ENCODE data around the gene CAMK2D. TPM values are rescaled to one million over a fixed set of nuclear protein-coding genes. Genes with fewer than 3 reads are reported as not detected.
A peak's percentile ranks its signal among the peaks of the same experiment; 100 is the strongest.

CAMK2D gene
- total RNA-seq, 1 experiment from 2014 or later: 165 TPM

- Histone ChIP-seq H3K9ac (ENCODE audit: low read length) (no peak overlapping the region), H3K27me3 (ENCODE audit: low read length) (no peaks in the 10 kb centered on the region), H3K4me1 (ENCODE audit: low read length) (peaks cover 31% of the 10 kb centered on the region), H3K9me3 (ENCODE audit: low read length) (no peaks in the 10 kb centered on the region), H3K4me2 (ENCODE audit: low read depth, low read length, poor library complexity, severe bottlenecking) (peak overlapping the region; percentile 19), H3K9me2 (replicated peaks; ENCODE audit: insufficient read depth, low read length) (no peaks in the 10 kb centered on the region), H4K20me1 (ENCODE audit: insufficient read depth, low read depth, low read length) (no peaks in the 10 kb centered on the region), H3K27ac (ENCODE audit: low read length) (no peak overlapping the region), H2AFZ (ENCODE audit: low read length) (no peak overlapping the region), H3K4me3 (ENCODE audit: low read length) (no peak overlapping the region), H3K79me2 (ENCODE audit: low read length) (no peaks in the 10 kb centered on the region), H3K36me3 (ENCODE audit: insufficient read depth, low read length) (peaks cover 53% of the 10 kb centered on the region)
- peak; percentile 68 for DNase-seq
Measured at GRCh38 chr4:113452868-113453620, 308.5 kb downstream of the CAMK2D start.

DNA sequence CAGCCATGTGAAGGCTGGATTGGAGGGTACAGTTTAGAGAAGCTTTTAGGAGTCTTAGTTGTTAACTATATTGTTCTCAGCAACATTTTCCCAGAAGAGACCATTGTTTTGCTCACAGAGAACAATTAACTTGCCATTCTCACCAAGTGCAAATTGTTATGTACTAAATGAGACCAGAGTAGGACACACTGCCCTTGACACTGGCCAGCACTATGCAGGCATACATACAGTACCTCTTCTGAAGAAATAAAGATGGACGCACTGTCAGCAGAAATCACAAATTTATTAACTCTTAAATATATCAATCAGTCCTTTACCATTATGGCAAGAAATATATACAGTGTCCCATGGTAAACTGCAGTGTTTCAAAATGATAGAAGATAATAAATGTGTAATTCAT is 309.4 kb downstream of the CAMK2D start:
- Histone ChIP-seq H3K4me2 (ENCODE audit: low read depth, low read length, poor library complexity, severe bottlenecking) (no peak overlapping the region), H3K27ac (ENCODE audit: low read length) (no peak overlapping the region), H3K9ac (ENCODE audit: low read length) (no peak overlapping the region), H3K9me3 (ENCODE audit: low read length) (no peaks in the 10 kb centered on the region), H3K36me3 (ENCODE audit: insufficient read depth, low read length) (peaks cover 48% of the 10 kb centered on the region), H3K4me3 (ENCODE audit: low read length) (no peak overlapping the region), H3K9me2 (replicated peaks; ENCODE audit: insufficient read depth, low read length) (no peaks in the 10 kb centered on the region), H3K79me2 (ENCODE audit: low read length) (no peaks in the 10 kb centered on the region), H3K27me3 (ENCODE audit: low read length) (no peaks in the 10 kb centered on the region), H3K4me1 (ENCODE audit: low read length) (peaks cover 31% of the 10 kb centered on the region), H2AFZ (ENCODE audit: low read length) (no peak overlapping the region), H4K20me1 (ENCODE audit: insufficient read depth, low read depth, low read length) (no peaks in the 10 kb centered on the region)
- no peak for DNase-seq

DNA sequence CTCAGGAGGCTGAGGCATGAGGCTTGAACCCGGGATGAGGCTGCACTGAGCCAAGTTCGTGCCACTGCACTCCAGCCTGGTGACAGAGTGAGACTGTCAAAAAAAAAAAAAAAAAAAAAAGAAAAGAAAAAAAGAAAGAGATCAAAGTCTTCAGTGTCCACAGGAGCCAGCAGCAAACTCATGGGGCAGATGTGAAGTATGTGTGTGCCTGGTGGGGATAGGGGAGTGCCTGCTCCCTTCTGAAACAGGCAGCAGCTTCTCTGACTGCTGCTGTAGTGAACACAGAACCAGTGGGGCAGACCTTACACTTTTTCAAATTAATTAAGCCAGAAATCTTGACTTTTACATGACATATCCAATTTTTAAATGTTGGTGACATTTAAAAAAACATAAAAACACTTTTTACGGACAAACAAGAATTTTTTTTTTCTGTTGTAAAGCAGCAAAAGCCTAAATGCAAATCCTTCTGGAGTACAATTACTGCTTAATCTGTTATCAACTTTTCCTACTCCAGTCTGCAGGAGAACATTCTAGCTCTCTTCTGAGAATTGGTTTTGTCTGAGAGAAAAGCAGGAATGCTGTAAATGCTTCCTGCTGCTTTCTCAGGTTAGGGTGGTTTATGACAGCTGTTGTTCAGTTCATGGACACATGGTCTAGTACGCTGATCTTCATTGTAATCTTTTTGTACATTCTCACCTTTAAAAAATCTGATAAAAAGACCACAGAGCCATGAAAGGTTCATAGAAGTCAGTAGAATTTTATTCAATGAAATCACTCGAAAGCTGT is 311.1 kb downstream of the CAMK2D start:
- H4K20me1 ChIP-seq (ENCODE audit: insufficient read depth, low read depth, low read length): no peaks in the 10 kb centered on the region
- H3K4me1 ChIP-seq (ENCODE audit: low read length): peaks cover 25% of the 10 kb centered on the region
- DNase-seq: no peak
- no peaks in the 10 kb centered on the region for H3K79me2 ChIP-seq (ENCODE audit: low read length)
- H3K9me2 ChIP-seq (replicated peaks; ENCODE audit: insufficient read depth, low read length): no peaks in the 10 kb centered on the region
- no peak overlapping the region for H3K27ac ChIP-seq (ENCODE audit: low read length)
- H3K36me3 ChIP-seq (ENCODE audit: insufficient read depth, low read length): peaks cover 32% of the 10 kb centered on the region
- H3K9ac ChIP-seq (ENCODE audit: low read length): no peak overlapping the region
- H3K27me3 ChIP-seq (ENCODE audit: low read length): no peaks in the 10 kb centered on the region
- no peak overlapping the region for H3K4me3 ChIP-seq (ENCODE audit: low read length)
- no peak overlapping the region for H2AFZ ChIP-seq (ENCODE audit: low read length)
- no peak overlapping the region for H3K4me2 ChIP-seq (ENCODE audit: low read depth, low read length, poor library complexity, severe bottlenecking)
- H3K9me3 ChIP-seq (ENCODE audit: low read length): no peaks in the 10 kb centered on the region

- H3K79me2 ChIP-seq (ENCODE audit: low read length): no peaks in the 10 kb centered on the region
- H4K20me1 ChIP-seq (ENCODE audit: insufficient read depth, low read depth, low read length): no peaks in the 10 kb centered on the region
- H2AFZ ChIP-seq (ENCODE audit: low read length): no peak overlapping the region
- no peak overlapping the region for H3K4me3 ChIP-seq (ENCODE audit: low read length)
- peaks cover 22% of the 10 kb centered on the region for H3K36me3 ChIP-seq (ENCODE audit: insufficient read depth, low read length)
- H3K9me3 ChIP-seq (ENCODE audit: low read length): no peaks in the 10 kb centered on the region
- no peak overlapping the region for H3K9ac ChIP-seq (ENCODE audit: low read length)
- no peak overlapping the region for H3K4me2 ChIP-seq (ENCODE audit: low read depth, low read length, poor library complexity, severe bottlenecking)
- H3K9me2 ChIP-seq (replicated peaks; ENCODE audit: insufficient read depth, low read length): no peaks in the 10 kb centered on the region
- no peaks in the 10 kb centered on the region for H3K27me3 ChIP-seq (ENCODE audit: low read length)
- peaks cover 15% of the 10 kb centered on the region for H3K4me1 ChIP-seq (ENCODE audit: low read length)
- no peak overlapping the region for H3K27ac ChIP-seq (ENCODE audit: low read length)
- no peak for DNase-seq
Measured at GRCh38 chr4:113449410-113449974, 312.0 kb downstream of the CAMK2D start.

GRCh38 chr4:113447769-113448168 is 313.8 kb downstream of the CAMK2D start:
- DNase-seq: no peak
- H3K27ac ChIP-seq (ENCODE audit: low read length): no peak overlapping the region
- H3K79me2 ChIP-seq (ENCODE audit: low read length): no peaks in the 10 kb centered on the region
- no peaks in the 10 kb centered on the region for H3K27me3 ChIP-seq (ENCODE audit: low read length)
- no peaks in the 10 kb centered on the region for H3K9me2 ChIP-seq (replicated peaks; ENCODE audit: insufficient read depth, low read length)
- H3K4me1 ChIP-seq (ENCODE audit: low read length): no peaks in the 10 kb centered on the region
- H3K36me3 ChIP-seq (ENCODE audit: insufficient read depth, low read length): peaks cover 5% of the 10 kb centered on the region; the same call in 1 of the 2 replicates
- H2AFZ ChIP-seq (ENCODE audit: low read length): no peak overlapping the region
- H3K9me3 ChIP-seq (ENCODE audit: low read length): no peaks in the 10 kb centered on the region
- H4K20me1 ChIP-seq (ENCODE audit: insufficient read depth, low read depth, low read length): no peaks in the 10 kb centered on the region
- no peak overlapping the region for H3K9ac ChIP-seq (ENCODE audit: low read length)
- no peak overlapping the region for H3K4me2 ChIP-seq (ENCODE audit: low read depth, low read length, poor library complexity, severe bottlenecking)
- H3K4me3 ChIP-seq (ENCODE audit: low read length): no peak overlapping the region

DNA sequence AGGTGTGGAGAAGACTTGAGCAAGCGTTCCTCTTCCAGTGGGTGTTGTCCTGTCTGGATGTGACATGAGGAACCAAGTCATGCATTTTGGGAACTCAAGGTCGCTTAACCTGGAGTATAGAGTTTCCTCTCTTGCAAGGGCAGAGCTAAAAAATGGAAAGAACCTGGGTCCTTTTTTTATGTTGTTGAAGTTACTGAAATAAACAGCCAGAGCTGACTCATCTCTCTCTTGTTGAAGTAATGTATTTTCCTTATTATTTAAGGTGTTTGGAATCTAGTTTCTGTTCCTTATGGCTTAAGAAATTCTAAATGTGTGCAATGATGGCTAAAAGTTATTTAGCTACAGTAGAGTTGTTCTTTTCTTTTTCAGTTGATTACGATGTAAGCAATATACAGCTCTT is 314.5 kb downstream of the CAMK2D start:
- Histone ChIP-seq H3K79me2 (ENCODE audit: low read length) (no peaks in the 10 kb centered on the region), H3K9me2 (replicated peaks; ENCODE audit: insufficient read depth, low read length) (no peaks in the 10 kb centered on the region), H3K9ac (ENCODE audit: low read length) (no peak overlapping the region), H2AFZ (ENCODE audit: low read length) (no peak overlapping the region), H3K27ac (ENCODE audit: low read length) (no peak overlapping the region), H3K27me3 (ENCODE audit: low read length) (no peaks in the 10 kb centered on the region), H4K20me1 (ENCODE audit: insufficient read depth, low read depth, low read length) (no peaks in the 10 kb centered on the region), H3K4me1 (ENCODE audit: low read length) (no peaks in the 10 kb centered on the region), H3K36me3 (ENCODE audit: insufficient read depth, low read length) (peaks cover under 1% of the 10 kb centered on the region; the same call in 1 of the 2 replicates), H3K4me3 (ENCODE audit: low read length) (no peak overlapping the region), H3K9me3 (ENCODE audit: low read length) (no peaks in the 10 kb centered on the region), H3K4me2 (ENCODE audit: low read depth, low read length, poor library complexity, severe bottlenecking) (no peak overlapping the region)
- no peak for DNase-seq

- no peaks in the 10 kb centered on the region for H3K36me3 ChIP-seq (ENCODE audit: insufficient read depth, low read length)
- no peak overlapping the region for H3K4me2 ChIP-seq (ENCODE audit: low read depth, low read length, poor library complexity, severe bottlenecking)
- no peak overlapping the region for H3K9ac ChIP-seq (ENCODE audit: low read length)
- no peak for DNase-seq
- H3K9me3 ChIP-seq (ENCODE audit: low read length): no peaks in the 10 kb centered on the region
- H4K20me1 ChIP-seq (ENCODE audit: insufficient read depth, low read depth, low read length): no peaks in the 10 kb centered on the region
- H3K9me2 ChIP-seq (replicated peaks; ENCODE audit: insufficient read depth, low read length): no peaks in the 10 kb centered on the region
- H3K27me3 ChIP-seq (ENCODE audit: low read length): no peaks in the 10 kb centered on the region
- no peak overlapping the region for H3K27ac ChIP-seq (ENCODE audit: low read length)
- H3K79me2 ChIP-seq (ENCODE audit: low read length): no peaks in the 10 kb centered on the region
- no peak overlapping the region for H3K4me3 ChIP-seq (ENCODE audit: low read length)
- H2AFZ ChIP-seq (ENCODE audit: low read length): no peak overlapping the region
- no peaks in the 10 kb centered on the region for H3K4me1 ChIP-seq (ENCODE audit: low read length)
Measured at GRCh38 chr4:113446019-113446418, 315.5 kb downstream of the CAMK2D start.

DNA sequence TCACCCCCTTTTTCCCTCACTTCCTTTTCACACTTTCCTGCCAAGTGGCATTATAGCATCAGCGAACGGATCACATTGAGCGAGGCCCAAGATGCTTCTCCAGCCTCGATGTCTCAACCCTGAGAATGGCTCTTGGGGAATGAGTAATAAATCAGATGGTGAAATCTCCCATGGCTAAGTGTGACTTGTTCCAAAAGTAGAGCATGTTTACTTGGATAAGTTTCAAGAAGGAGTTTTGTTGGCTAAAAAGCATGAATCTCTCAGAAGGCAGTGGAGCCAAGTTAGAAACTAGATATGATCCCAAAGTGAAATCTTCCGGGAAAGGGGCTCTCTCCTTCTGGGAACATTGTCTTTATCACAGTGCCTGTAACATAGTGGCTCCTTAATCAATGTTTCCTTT is 316.3 kb downstream of the CAMK2D start:
- Histone ChIP-seq H3K9me2 (replicated peaks; ENCODE audit: insufficient read depth, low read length) (no peaks in the 10 kb centered on the region), H3K9ac (ENCODE audit: low read length) (no peak overlapping the region), H3K36me3 (ENCODE audit: insufficient read depth, low read length) (no peaks in the 10 kb centered on the region), H2AFZ (ENCODE audit: low read length) (no peak overlapping the region), H3K4me1 (ENCODE audit: low read length) (no peaks in the 10 kb centered on the region), H3K27me3 (ENCODE audit: low read length) (no peaks in the 10 kb centered on the region), H3K4me2 (ENCODE audit: low read depth, low read length, poor library complexity, severe bottlenecking) (no peak overlapping the region), H3K79me2 (ENCODE audit: low read length) (no peaks in the 10 kb centered on the region), H3K4me3 (ENCODE audit: low read length) (no peak overlapping the region), H3K27ac (ENCODE audit: low read length) (no peak overlapping the region), H4K20me1 (ENCODE audit: insufficient read depth, low read depth, low read length) (no peaks in the 10 kb centered on the region), H3K9me3 (ENCODE audit: low read length) (no peaks in the 10 kb centered on the region)
- DNase-seq: no peak

Measured in Karpas-422 (cell line).